Stimulated activated CD8-positive, alpha-beta memory T cell treated with anti-CD3 and anti-CD28 coated beads, Interleukin-15, amount 100 ng/mL, for 24 hours (primary cell): ENCODE measurements around the gene PSD2.
A peak's percentile ranks its signal among the peaks of the same experiment; 100 is the strongest.

Experiments used
- DNase-seq: peaks from one replicate; pipeline ENCODE4 v3.0.0-alpha.2; 2020; ENCODE audit warnings: low read depth

Gene PSD2

GRCh38 chr5:139855946-139856540 is 60.4 kb downstream of the PSD2 start:
- no peak for DNase-seq

GRCh38 chr5:139856714-139857113 is 61.1 kb downstream of the PSD2 start:
- no peak for DNase-seq

- no peak for DNase-seq
Observed at GRCh38 chr5:139859013-139859412, 63.4 kb downstream of the PSD2 start.

GRCh38 chr5:139861021-139861888 is 65.6 kb downstream of the PSD2 start:
- DNase-seq, result no peak

GRCh38 chr5:139861889-139862207 is 66.2 kb downstream of the PSD2 start:
- DNase-seq, result no peak

- no peak for DNase-seq
Observed at GRCh38 chr5:139862313-139862712, 66.7 kb downstream of the PSD2 start.

GRCh38 chr5:139862803-139863202 is 67.2 kb downstream of the PSD2 start:
- DNase-seq, result no peak

GRCh38 chr5:139863361-139863760 is 67.8 kb downstream of the PSD2 start:
- DNase-seq, result no peak

- DNase-seq, result peak; percentile 11
Observed at GRCh38 chr5:139863855-139864558, 68.4 kb downstream of the PSD2 start.

- DNase-seq, result no peak
Observed at GRCh38 chr5:139864716-139865483, 69.3 kb downstream of the PSD2 start.

- DNase-seq, result no peak
Observed at GRCh38 chr5:139867109-139867508, 71.5 kb downstream of the PSD2 start.

GRCh38 chr5:139867581-139867980 is 72.0 kb downstream of the PSD2 start:
- DNase-seq, result no peak

- no peak for DNase-seq
Observed at GRCh38 chr5:139869042-139869790, 73.6 kb downstream of the PSD2 start.

- DNase-seq, result no peak
Observed at GRCh38 chr5:139870677-139871076, 75.1 kb downstream of the PSD2 start.

GRCh38 chr5:139871614-139872013 is 76.0 kb downstream of the PSD2 start:
- DNase-seq, result no peak

- DNase-seq, result no peak
Observed at GRCh38 chr5:139872052-139872766, 76.6 kb downstream of the PSD2 start.

GRCh38 chr5:139872851-139873794 is 77.5 kb downstream of the PSD2 start:
- DNase-seq, result no peak

GRCh38 chr5:139875957-139876356 is 80.3 kb downstream of the PSD2 start:
- DNase-seq, result no peak

GRCh38 chr5:139877129-139877597 is 81.6 kb downstream of the PSD2 start:
- no peak for DNase-seq

GRCh38 chr5:139878093-139878492 is 82.5 kb downstream of the PSD2 start:
- DNase-seq, result no peak
